Hematopoietic multipotent progenitor cell treated with erythropoietin and hydrocortisone succinate and interleukin-3 and kit ligand, for 15 days (in vitro differentiated cells): ENCODE data around the gene ARAP2.

Experiments
- DNase-seq: peaks from one replicate; pipeline ENCODE4 v3.0.0-alpha.2; 2015; ENCODE audit warnings: low spot score

The ARAP2 gene

GRCh38 chr4:36244257-36245082 lies at the start of gene ARAP2:
Gene ARAP2, minus strand, starts transcription at chr4:36244514. Its CDS starts 15,028 bp downstream, at chr4:36229486.
- no peak for DNase-seq

- no peak for DNase-seq
Observed at GRCh38 chr4:36292556-36293188, 48.4 kb upstream of the ARAP2 start.

GRCh38 chr4:36290641-36291040 lies 46.3 kb upstream of the ARAP2 start:
- no peak for DNase-seq

- no peak for DNase-seq
Observed at GRCh38 chr4:36288731-36289426, 44.6 kb upstream of the ARAP2 start.

GRCh38 chr4:36286481-36286871 lies 42.2 kb upstream of the ARAP2 start:
- no peak for DNase-seq

- no peak for DNase-seq
Observed at GRCh38 chr4:36285784-36286480, 41.6 kb upstream of the ARAP2 start.

GRCh38 chr4:36283912-36284465 lies 39.7 kb upstream of the ARAP2 start:
- DNase-seq: no peak

- no peak for DNase-seq
Observed at GRCh38 chr4:36282503-36283030, 38.3 kb upstream of the ARAP2 start.

GRCh38 chr4:36281384-36282106 lies 37.2 kb upstream of the ARAP2 start, which contains the start of gene DTHD1:
Gene DTHD1, plus strand, starts transcription at chr4:36281616. Its CDS starts 143 bp downstream, at chr4:36281759.
- no peak for DNase-seq

GRCh38 chr4:36280555-36280954 lies 36.2 kb upstream of the ARAP2 start:
- DNase-seq: no peak

- no peak for DNase-seq
Observed at GRCh38 chr4:36278789-36279188, 34.5 kb upstream of the ARAP2 start.

- DNase-seq: no peak
Observed at GRCh38 chr4:36277533-36277932, 33.2 kb upstream of the ARAP2 start.

GRCh38 chr4:36274158-36274557 lies 29.8 kb upstream of the ARAP2 start:
- no peak for DNase-seq

GRCh38 chr4:36273276-36273675 lies 29.0 kb upstream of the ARAP2 start:
- no peak for DNase-seq

- no peak for DNase-seq
Observed at GRCh38 chr4:36269533-36270173, 25.3 kb upstream of the ARAP2 start.

- no peak for DNase-seq
Observed at GRCh38 chr4:36269101-36269500, 24.8 kb upstream of the ARAP2 start.

GRCh38 chr4:36267486-36268268 lies 23.4 kb upstream of the ARAP2 start:
- no peak for DNase-seq

- no peak for DNase-seq
Observed at GRCh38 chr4:36264207-36264826, 20.0 kb upstream of the ARAP2 start.

- no peak for DNase-seq
Observed at GRCh38 chr4:36260731-36261130, 16.4 kb upstream of the ARAP2 start.
